HL-60 (cell line): ENCODE results near the gene PLCB1.

ENCODE experiments used
- POLR2AphosphoS5 ChIP-seq: IDR thresholded peaks from 2 replicates; pipeline ENCODE4 v1.6.1; 2012; ENCODE audit warnings: low read depth
- SPI1 ChIP-seq: IDR thresholded peaks from 2 replicates; pipeline ENCODE4 v1.6.1; 2012; ENCODE audit warnings: low read depth, mild to moderate bottlenecking, borderline replicate concordance
- TF ChIP-seq, protein P1 (sequence below): IDR thresholded peaks from one replicate; pipeline ENCODE4 v1.5.1; 2011; ENCODE audit warnings: low read length, control low read depth, inconsistent platforms; ENCODE audit not compliant: insufficient read depth

DNA sequence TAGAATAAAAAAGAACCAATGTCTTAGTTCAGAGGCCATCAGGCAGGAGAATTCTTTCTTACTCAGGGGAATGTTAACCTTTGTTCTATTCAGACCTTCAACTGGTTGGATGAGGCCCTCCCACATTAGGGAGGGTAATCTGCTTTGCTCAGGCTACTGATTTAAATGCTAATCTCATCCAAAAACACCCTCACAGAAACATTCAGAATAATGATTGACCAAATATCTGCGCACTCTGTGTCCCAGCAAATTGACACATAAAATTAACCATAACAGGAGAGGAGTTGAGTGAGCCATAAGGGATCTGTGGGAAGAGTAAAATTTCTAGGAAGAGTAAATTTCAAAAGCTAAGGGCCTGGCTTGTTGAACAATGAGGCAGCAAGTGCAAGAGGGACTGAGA, 702.8 kb downstream of the PLCB1 start:
- no peak for TF ChIP-seq SPI1
- no peak for TF ChIP-seq POLR2AphosphoS5
- TF ChIP-seq, protein P1, sequence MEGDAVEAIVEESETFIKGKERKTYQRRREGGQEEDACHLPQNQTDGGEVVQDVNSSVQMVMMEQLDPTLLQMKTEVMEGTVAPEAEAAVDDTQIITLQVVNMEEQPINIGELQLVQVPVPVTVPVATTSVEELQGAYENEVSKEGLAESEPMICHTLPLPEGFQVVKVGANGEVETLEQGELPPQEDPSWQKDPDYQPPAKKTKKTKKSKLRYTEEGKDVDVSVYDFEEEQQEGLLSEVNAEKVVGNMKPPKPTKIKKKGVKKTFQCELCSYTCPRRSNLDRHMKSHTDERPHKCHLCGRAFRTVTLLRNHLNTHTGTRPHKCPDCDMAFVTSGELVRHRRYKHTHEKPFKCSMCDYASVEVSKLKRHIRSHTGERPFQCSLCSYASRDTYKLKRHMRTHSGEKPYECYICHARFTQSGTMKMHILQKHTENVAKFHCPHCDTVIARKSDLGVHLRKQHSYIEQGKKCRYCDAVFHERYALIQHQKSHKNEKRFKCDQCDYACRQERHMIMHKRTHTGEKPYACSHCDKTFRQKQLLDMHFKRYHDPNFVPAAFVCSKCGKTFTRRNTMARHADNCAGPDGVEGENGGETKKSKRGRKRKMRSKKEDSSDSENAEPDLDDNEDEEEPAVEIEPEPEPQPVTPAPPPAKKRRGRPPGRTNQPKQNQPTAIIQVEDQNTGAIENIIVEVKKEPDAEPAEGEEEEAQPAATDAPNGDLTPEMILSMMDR: no peak
